GM18868 (cell line): ENCODE measurements around the gene SLC6A16.
"Not testable (repeated sequence)": the region's sequence is repeated elsewhere in the genome, so short reads cannot be mapped to it uniquely, and the experiment has no call there.

Source experiments
- ATAC-seq: cut with Tn5 transposase; IDR thresholded peaks from one replicate; pipeline ENCODE4 v1.9.1; 2021; ENCODE audit warnings: mild to moderate bottlenecking, moderate library complexity; ENCODE audit not compliant: unreplicated experiment

SLC6A16 gene

DNA sequence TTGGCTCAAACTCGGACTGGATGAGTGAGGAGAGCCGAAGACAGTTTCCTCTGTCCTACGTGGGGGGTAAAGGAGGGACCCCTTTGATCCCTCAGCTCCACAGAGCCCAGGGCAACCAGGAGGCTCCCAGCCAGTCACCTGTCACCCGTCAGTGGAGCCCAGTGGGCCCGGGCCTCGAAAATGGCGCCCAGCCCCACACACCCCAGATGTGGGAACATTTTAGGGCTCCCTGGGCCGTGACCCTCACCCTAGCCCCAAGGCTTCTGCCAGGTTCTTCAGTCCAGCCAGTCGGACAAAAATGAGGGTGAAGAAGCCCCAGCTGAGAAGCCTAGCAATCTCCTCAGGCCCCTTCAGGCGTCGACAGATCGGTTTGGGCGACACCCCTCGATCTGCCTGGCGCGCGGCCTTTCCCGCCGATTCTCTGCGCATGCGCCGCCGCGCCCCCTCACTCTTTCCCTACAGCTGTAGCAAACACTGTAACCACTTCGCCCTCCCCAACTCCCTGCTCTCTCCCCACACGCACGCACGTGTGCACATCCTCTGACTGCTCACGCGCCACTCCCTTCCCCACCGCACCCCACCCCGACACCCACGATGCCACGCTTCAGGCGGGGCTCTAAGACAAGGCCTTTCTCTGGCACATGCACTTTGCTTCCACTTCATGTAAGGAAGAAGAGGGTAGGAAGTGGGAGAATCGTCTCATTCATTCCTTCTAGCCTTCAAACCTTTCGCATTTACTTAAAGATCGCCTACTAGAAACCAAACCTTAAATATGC is at the start of gene SLC6A16:
SLC6A16 (minus strand) TSS at position 391 of the 776 bp plus-strand sequence. CDS start 13,844 bp downstream, outside the sequence.
- ATAC-seq: no peak

DNA sequence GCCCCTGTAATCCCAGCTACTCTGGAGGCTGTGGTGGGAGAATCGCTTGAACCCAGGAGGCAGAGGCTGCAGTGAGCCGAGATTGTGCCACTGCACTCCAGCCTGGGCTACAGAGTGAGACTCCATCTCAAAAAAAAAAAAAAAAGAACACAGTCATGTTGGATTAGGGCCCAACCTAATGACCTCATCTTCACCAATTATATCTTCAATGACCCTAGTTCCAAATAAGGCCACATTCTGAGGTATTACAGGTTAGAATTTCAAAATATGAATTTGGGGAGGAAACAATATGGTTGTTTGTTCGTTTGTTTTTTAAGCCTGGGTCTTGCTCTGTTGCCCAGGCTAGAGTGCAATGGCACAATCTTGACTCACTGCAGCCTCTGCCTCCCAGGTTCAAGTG is 48.2 kb upstream of the SLC6A16 start:
- ATAC-seq: not testable (repeated sequence)

DNA sequence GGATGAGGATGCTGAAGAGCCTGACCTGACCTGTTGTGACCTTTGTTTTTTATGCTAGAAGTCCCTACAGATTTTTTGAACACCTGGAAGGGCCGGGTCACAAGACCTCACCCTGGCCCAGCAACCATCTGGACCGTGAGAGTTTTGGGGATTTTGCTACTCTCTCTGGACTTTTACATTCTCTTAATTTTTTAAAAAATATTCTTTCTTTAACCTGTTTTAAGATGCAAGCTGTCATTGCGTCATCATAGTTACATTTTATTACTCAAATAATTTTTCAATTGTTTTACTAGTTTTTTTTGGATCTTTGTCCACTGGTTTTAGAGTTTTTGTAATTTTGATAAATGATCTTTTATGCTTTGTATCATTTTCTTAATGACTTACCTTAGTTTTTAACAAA is 46.2 kb upstream of the SLC6A16 start:
- no peak for ATAC-seq

DNA sequence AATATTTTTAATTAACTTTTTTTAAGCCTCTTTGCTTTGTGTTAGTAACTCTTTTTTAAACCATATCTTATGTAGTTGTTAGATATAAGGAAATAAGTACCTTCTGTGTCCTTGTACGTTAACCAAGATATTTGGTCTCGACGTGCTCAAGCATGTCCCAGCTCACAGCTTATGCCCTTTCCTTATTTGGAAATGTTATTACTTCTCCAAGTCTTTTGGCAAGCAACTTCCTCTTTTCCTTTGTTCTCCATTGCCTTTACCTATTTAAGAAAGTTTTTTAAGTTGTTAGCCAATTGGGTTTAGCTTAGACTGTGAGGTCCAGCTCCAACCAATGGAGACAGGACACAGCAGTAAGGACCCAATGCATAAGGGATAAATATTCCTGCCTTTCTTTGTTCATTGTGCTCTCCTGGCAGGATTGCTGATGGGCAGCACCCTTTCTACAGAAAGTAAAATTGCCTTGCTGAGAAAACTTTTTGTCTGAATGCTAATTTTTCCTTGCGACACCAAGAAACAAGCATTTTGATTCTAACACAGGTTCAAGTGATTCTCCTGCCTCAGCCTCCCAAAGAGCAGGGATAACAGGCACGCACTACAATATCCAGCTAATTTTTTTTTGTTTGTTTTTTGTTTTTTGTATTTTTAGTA is 43.8 kb upstream of the SLC6A16 start:
- no peak for ATAC-seq

DNA sequence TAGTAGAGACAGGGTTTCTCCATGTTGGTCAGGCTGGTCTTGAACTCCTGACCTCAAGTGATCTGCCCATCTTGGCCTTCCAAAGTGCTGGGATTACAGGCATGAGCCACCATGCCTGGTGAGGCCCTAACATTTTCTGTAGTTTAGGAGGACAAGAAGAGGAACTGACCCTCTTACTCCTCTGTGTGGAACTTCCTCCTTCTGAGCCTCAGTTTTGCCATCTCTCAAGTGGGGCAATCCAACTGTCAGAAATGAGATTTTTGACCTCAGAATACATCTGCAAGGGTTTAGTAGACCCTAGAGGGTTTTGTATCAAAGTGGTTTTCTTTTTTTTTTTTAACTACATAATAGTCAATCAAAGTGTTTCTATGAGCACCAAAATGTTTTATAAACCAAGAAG is 41.1 kb upstream of the SLC6A16 start:
- ATAC-seq: no peak

DNA sequence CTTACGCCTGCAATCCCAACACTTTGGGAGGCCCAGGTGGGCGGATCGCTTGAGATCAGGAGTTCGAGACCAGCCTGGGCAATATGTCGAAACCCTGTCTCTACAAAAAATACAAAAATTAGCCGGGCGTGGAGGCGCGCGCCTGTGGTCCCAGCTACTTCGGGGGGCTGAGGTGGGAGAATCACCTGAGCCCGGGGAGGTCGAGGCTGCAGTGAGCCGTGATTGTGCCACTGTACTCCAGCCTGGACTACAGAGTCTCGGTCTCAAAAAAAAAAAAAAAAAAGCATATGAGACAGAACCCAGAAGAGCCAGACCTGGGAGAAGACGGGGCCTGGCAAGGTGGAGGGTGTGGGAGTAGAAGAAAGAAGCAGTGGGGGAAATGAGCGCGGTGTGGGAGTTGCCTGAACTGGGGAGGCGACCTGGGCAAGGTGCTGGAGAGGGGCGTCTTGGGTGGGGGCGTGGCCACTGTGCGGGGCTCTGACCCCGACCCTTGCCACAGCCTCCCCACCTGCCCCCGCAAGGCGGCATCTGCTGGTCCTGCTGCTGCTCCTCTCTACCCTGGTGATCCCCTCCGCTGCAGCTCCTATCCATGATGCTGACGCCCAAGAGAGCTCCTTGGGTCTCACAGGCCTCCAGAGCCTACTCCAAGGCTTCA is 39.2 kb upstream of the SLC6A16 start:
- ATAC-seq: no peak

DNA sequence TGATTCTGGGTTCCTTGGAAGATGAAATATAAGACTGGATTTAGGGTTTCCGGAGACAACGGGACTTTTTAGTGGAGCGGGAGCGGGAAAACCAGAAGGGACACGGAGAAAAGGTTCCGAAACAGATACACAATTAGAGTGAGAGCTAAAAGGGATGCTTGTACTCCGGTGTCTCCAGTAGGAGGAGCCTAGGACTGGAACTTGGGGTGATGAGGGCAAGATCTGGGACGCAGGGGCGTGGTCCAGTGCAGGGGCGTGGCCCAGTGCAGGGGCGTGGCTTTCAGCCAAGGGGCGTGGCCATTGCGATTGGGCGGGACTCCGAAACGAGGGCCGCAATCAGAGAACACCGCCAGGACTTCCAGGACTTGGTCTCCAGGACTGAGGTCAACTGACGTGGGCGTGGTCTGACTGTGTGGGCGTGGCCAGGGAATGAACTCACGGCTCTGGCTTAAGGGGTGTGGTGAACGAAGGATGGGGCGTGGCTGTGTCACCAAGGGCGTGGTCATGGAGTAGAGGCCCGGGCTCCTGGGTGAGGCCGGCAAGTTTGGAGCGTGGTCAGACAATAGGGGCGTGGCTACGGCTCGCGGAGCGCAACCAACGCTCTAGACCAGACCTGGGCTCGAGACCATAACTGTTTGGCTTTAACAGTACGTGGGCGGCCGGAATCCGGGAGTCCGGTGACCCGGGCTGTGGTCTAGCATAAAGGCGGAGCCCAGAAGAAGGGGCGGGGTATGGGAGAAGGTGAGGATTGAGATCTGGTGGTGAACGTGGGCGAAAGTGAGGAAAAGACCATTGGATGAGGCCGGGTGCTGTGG is 38.5 kb upstream of the SLC6A16 start, which contains the start of gene DKKL1:
DKKL1 (plus strand) TSS at position 610 of the 815 bp plus-strand sequence; CDS start at position 732, 122 bp downstream.
- no peak for ATAC-seq

DNA sequence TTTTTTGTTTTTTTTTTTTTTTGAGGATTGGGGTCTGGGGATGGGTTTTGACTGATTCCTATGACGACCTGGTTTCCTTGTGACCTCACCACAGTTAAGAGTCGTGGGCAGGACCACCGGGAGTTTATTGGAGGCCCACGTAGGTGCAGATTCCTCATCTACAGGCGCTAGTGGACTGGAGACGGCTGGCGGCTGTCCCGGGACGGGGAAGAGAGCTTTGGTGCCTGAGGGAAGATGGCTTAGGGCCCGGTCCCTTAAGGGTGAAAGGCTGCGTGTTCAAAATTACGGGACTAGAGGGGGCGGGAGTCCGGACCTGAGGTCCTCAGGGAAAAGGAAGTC is 37.9 kb upstream of the SLC6A16 start:
- ATAC-seq: no peak

DNA sequence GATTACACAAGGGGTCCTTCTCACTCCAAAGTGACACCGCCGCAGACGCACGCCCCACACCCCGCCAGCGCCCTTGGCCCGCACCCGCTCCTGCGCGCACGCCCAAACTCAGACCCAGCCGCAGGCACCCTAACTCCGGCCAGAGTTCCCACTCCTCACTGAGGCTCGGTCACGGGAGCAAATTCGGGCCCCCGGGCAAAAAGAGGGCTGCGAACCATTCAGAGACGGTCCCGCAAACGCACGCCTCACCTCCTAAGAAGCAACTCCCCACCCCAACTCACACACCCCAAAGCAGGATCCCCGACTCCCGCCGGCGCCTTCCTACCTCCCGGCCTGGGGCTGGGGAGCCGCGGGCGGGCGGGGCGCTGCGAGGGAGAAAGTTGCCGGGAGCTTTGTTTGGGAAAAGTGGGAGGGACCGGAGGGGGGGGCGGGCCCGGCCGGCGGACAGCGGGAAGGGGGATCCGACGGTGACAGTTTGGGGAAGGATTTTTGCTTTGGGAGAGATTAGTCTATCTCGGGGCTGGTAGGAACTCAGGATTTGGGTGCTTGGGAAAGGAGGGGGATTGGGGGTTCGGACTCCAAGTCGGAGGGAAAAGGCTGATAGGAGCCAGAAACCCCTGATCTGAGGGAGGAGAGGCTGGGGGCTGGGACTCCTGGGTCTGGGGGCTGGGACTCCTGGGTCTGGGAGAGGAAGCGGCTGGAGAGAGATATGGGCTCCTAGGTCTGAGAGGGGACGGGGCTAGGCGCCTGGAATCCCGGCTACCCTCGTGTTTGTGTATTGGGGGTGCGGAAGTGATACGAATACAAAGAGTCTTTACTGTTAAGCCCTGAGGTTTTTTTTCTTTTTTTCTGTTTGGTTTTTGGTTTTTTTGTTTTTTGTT is 37.3 kb upstream of the SLC6A16 start, which contains the start of gene TEAD2:
TEAD2 (minus strand) TSS at position 369 of the 881 bp plus-strand sequence. CDS start 2,341 bp downstream, outside the sequence.
- no peak for ATAC-seq

DNA sequence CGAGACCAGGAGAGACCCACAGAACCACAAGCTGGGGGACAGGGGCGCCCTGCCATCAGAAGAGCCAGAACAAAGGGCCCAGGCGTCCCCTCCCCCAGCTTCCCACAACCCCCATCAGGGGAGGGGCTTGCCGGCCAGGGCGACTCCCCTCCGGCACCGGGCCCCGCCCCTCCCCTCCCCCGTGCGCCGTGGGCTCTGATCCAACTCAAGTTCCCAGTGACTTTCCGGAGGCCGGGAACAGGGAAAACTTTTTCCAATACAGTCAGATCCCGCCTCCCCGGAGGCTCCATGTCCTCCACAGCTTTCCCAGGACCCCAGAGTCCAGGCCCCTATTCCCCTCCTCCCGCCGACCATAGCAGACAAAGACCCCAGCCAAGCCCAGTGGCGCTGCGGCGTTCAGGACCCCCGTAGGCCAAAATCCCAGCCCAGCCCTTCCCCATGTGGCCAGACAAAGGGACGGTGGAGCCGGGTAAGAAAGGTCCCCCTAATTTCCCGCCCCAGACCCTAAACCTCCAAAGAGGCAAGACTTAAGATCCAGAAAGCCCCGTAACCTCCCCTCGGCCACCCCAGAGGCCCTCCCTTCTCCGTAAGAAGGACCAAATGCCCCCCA is 36.6 kb upstream of the SLC6A16 start:
- ATAC-seq: no peak

DNA sequence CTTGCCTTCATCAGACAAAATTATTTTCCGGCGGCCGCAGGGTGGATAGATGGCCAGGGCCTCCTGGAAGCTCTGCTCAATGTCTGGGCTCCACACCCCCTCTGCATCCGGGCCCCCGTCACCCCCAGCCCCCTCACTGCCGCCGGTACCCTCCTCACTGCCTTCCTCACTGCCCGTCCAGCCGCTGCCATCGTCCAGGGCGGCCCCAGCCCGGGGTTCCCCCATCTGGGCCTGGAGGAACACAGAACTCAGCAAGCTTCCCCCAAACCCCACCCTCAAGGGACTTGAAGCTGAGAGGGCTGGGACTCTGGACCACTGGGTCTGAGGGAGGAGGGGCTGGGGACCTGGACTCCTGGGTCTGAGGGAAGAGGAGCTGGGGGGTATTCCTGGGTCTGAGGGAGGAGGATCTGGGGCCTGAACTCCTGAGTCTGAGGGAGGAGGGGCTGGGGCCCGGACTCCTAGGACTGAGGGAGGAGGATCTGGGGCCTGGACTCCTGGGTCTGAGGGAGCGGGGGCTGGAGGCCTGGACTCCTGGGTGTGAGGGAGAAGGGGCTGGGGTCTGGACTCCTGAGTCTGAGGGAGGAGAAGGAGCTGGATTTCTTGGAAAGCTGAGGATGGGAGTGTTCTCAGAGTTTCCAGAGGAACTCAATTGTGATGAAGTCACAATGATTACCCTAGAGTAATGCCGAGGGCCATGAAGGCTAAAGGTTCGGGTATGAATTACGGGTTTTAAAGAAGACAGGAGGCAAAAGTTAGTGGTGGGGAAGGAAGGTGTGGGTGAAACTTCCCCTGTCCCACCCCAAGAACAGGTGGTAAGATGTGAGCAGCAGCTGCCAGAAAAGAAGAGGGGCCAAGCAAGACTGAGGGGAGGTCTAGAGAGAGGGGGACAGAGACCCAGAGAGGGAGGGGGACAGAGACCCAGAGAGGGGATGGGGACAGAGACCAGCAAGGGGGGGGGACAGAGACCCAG is 35.1 kb upstream of the SLC6A16 start:
- ATAC-seq: no peak

DNA sequence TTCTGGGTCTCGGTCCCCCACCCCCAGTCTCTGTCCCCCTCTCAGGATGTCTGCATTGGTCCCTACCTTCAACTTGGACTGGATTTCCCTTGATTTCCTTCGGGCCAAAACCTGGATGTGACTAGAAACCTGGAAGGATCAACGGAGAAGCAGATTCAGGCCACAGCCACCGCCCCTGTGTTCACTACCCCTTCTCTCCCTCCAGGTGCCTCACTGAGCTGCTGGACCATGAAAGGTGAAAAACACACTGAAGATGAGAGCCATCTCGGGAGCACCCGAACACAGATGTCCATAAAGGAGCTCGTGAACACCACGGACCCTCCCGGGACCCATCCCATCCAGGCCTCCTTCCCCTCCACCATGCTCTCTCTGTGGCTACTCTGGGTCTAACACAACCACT is 32.2 kb upstream of the SLC6A16 start:
- no peak for ATAC-seq

DNA sequence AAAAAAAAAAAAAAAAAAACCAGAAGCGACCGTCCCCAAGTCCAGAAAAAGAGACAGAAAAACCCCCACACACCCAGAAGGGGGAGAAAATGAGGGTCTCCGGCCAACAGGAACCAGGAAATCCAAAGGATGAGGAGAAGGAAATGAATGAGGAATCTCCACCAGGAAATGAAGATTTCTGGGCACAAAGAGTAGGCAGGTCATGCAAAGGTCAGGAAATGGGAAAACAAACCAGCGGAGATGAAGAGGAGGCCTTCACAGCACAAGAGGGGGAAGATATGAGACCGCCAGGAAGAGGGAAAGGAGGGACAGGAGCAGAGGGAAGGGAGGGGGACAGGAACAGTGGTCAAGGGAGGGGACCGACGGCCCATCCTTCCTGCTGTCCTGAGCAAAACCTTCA is 31.4 kb upstream of the SLC6A16 start:
- ATAC-seq: no peak

DNA sequence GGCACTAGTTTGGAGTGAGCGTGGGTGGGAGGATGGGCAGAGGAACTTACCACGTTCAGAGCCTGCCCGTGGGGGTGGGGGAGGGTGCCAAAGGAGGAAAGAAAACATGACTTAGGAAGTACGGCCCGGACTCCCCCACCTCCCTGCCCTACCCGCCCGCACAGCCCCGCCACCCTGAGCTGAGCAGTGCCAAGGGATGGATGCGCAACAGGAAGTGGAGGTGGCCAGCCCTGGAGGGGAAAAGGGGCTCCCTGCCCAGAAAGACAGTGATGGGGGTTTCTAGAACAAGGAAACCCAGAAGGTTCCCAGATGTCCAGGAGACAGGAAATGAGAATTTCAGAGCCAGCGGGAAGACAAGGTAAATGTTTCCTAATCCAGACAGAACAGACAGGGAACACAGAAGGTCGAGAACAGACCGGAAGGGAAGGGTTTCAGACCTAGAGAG is 30.9 kb upstream of the SLC6A16 start:
- no peak for ATAC-seq

DNA sequence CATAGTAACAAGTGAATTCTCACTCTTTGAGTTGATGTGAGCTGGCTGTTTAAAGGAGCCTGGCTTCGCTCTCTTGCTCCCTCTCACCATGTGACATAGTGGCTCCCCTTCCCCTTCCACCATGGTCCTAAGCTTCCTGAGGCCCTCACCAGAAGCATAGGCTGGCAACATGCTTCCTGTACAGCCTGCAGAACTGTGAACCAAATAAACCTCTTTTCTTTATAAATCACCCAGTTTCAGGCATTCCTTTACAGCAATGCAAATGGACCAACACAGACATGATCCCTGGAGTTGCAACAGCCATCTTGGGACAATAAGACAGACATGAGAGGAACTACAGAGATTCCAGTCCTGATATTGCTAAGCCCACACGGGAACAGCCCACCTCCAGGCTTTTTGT is 24.6 kb upstream of the SLC6A16 start:
- no peak for ATAC-seq

DNA sequence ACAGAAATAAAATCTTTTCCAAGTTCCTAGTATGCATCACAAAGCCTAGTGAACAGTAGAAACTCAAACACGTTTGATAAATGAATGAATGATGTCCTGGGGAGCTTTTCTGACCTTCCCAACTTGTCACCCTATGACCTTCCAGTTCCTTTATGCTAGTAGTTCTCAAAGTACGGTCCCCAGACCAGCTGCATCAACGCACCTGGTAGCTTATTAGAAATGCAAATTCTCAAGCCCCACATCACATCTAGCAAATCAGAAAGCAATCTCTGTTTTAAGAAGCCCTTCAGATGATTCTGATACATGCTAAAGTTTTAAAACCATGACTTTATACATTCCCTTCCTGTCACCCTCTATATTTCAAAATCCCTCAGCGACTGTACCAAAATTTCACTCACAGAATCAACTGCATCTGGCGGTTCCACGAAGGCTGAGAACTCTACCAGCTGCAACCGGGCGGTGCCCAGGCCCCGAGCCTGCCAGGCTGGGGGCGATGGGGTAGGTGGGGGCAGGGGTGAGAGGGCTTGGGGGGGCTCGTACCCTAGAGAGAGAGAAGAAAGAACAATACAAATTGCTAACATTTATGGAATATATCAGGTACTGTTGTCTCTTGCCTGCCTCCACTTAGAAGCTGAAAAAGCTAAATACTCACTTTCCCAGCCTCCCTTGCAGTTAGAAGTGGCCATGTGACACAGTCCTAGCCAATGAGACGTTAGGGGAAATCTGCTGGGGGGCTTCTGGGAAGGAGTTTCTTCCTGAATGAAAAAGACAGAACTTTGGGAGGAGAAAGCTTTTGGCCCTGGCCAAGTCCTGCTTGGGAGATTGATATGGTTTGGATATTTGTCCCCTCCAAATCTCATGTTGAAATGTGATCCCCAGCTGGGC is 23.6 kb upstream of the SLC6A16 start:
- ATAC-seq: no peak

DNA sequence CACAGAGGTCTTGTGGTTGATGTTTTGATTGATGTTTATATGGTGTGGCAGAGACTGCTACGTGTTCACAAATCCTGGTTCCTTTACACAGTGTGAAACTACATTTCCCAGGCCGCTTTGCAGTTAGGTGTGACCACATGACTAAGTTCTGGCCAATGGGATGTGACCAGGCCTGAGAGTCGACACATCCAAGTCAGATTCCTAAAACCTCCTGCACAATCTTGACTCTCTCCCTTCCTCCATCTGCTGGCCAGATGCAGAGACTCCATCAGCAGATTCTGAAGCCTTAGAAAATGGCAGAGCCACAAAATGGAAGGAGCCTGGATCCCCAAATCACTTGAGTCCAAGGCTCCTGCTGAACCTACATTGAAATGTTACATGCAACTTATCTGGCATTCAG is 22.8 kb upstream of the SLC6A16 start:
- no peak for ATAC-seq
